HepG2 (cell line): ENCODE measurements around the gene RGP1. TPM values are rescaled to one million over a fixed set of nuclear protein-coding genes. Genes with fewer than 3 reads are reported as not detected.

Experiments
- HNF1B ChIP-seq: sonication (generic); formaldehyde crosslinking; IDR thresholded peaks from 2 replicates; pipeline ENCODE4 v1.5.1; 2020; ENCODE audit warnings: mild to moderate bottlenecking, moderate library complexity, missing genetic modification reagents
- NFKB2 ChIP-seq: sonication (generic); formaldehyde crosslinking; IDR thresholded peaks from 2 replicates; pipeline ENCODE4 v1.4.0; 2020; ENCODE audit warnings: missing genetic modification reagents, borderline replicate concordance
- NKX3-1 ChIP-seq: sonication (generic); formaldehyde crosslinking; IDR thresholded peaks from 2 replicates; pipeline ENCODE4 v1.5.0; 2020; ENCODE audit warnings: missing genetic modification reagents
- NR3C1 ChIP-seq: sonication (generic); formaldehyde crosslinking; IDR thresholded peaks from 2 replicates; pipeline ENCODE4 v1.4.0; 2020; ENCODE audit warnings: missing genetic modification reagents
- SP140L ChIP-seq: sonication (generic); formaldehyde crosslinking; IDR thresholded peaks from 2 replicates; pipeline ENCODE4 v1.4.0; 2020; ENCODE audit warnings: missing genetic modification reagents, borderline replicate concordance
- SPEN ChIP-seq: sonication (generic); formaldehyde crosslinking; IDR thresholded peaks from 2 replicates; pipeline ENCODE4 v1.5.1; 2020; ENCODE audit warnings: low read depth, mild to moderate bottlenecking, missing genetic modification reagents
- WIZ ChIP-seq: sonication (generic); formaldehyde crosslinking; IDR thresholded peaks from 2 replicates; pipeline ENCODE4 v1.5.1; 2020; ENCODE audit warnings: mild to moderate bottlenecking, missing genetic modification reagents
- ZNF138 ChIP-seq: sonication (generic); formaldehyde crosslinking; IDR thresholded peaks from 2 replicates; pipeline ENCODE4 v1.5.0; 2020; ENCODE audit warnings: mild to moderate bottlenecking, low read depth, missing genetic modification reagents
- ZNF205 ChIP-seq: IDR thresholded peaks from 2 replicates; pipeline ENCODE4 v1.6.1; 2018; ENCODE audit warnings: missing biosample characterization, missing genetic modification reagents
- ZNF276 ChIP-seq: sonication (generic); formaldehyde crosslinking; IDR thresholded peaks from 2 replicates; pipeline ENCODE4 v1.4.0; 2020; ENCODE audit warnings: mild to moderate bottlenecking, low read depth, missing genetic modification reagents
- ZNF432 ChIP-seq: sonication (generic); formaldehyde crosslinking; IDR thresholded peaks from 2 replicates; pipeline ENCODE4 v1.5.0; 2020; ENCODE audit warnings: missing genetic modification reagents, mild to moderate bottlenecking, borderline replicate concordance
- ZNF770 ChIP-seq: sonication (generic); formaldehyde crosslinking; IDR thresholded peaks from 2 replicates; pipeline ENCODE4 v1.5.0; 2020; ENCODE audit warnings: mild to moderate bottlenecking, missing genetic modification reagents
- polyA plus RNA-seq, 8 experiments: library from polyadenylated mRNA; depleted of rRNA in 3 of 8; stranded (reverse) in 7 of 8; unstranded in 1 of 8; fragments of >200 nt; fragmentation: Illumina TruSeq in 4 of 8; extraction: Trizol in 4 of 8; gene quantifications; 2 replicates each; pipeline versions ENCODE4 v1.2.1 to v1.2.3, GENCODE V29; 2011 to 2016; ENCODE audit warnings: low read depth in 4 of 8, missing spikeins in 1 of 8, mixed read lengths in 1 of 8; ENCODE audit not compliant: insufficient read depth in 1 of 8
- total RNA-seq, 5 experiments: library from RNA; depleted of rRNA; stranded (reverse); fragments of >200 nt; fragmentation: Illumina TruSeq; extraction: Trizol; gene quantifications; 2 replicates each; pipeline ENCODE4 v1.2.3, GENCODE V29; 2016; ENCODE audit warnings: low read depth in 1 of 5
- TF ChIP-seq, protein P1 (sequence below): sonication (generic); formaldehyde crosslinking; conservative IDR thresholded peaks from 2 replicates; pipeline ENCODE4 v1.8.0; 2022; ENCODE audit warnings: missing genetic modification reagents
- TF ChIP-seq, protein P2 (sequence below): sonication (generic); formaldehyde crosslinking; IDR thresholded peaks from 2 replicates; pipeline ENCODE4 v1.4.0; 2020; ENCODE audit warnings: missing genetic modification reagents
- TF ChIP-seq, protein P3 (sequence below): sonication (generic); formaldehyde crosslinking; IDR thresholded peaks from 2 replicates; pipeline ENCODE4 v1.9.0; 2021; ENCODE audit warnings: missing genetic modification reagents, borderline replicate concordance

RGP1 gene
- total and polyA plus RNA-seq, 2 of the 13 experiments (the other 11 are each of a cell fraction or from before 2014, with no cell fraction given) = 12.7 to 21.0 TPM

- no peak for TF ChIP-seq ZNF770
- no peak for TF ChIP-seq ZNF276 (CRISPR knock-in tag)
- no peak; the same call in 1 of the 2 replicates for TF ChIP-seq NKX3-1
- TF ChIP-seq, protein P1, sequence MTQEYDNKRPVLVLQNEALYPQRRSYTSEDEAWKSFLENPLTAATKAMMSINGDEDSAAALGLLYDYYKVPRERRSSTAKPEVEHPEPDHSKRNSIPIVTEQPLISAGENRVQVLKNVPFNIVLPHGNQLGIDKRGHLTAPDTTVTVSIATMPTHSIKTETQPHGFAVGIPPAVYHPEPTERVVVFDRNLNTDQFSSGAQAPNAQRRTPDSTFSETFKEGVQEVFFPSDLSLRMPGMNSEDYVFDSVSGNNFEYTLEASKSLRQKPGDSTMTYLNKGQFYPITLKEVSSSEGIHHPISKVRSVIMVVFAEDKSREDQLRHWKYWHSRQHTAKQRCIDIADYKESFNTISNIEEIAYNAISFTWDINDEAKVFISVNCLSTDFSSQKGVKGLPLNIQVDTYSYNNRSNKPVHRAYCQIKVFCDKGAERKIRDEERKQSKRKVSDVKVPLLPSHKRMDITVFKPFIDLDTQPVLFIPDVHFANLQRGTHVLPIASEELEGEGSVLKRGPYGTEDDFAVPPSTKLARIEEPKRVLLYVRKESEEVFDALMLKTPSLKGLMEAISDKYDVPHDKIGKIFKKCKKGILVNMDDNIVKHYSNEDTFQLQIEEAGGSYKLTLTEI (CRISPR knock-in tag) = no peak
- TF ChIP-seq SP140L = no peak
- TF ChIP-seq NFKB2 = no peak
- no peak for TF ChIP-seq ZNF432 (CRISPR knock-in tag)
- 0 out of 2 replicates have a peak, but pooled peaks have one; percentile 27 for TF ChIP-seq HNF1B (CRISPR knock-in tag)
- TF ChIP-seq ZNF205 (CRISPR knock-in tag) = no peak
- TF ChIP-seq WIZ = no peak
- TF ChIP-seq, protein P2, sequence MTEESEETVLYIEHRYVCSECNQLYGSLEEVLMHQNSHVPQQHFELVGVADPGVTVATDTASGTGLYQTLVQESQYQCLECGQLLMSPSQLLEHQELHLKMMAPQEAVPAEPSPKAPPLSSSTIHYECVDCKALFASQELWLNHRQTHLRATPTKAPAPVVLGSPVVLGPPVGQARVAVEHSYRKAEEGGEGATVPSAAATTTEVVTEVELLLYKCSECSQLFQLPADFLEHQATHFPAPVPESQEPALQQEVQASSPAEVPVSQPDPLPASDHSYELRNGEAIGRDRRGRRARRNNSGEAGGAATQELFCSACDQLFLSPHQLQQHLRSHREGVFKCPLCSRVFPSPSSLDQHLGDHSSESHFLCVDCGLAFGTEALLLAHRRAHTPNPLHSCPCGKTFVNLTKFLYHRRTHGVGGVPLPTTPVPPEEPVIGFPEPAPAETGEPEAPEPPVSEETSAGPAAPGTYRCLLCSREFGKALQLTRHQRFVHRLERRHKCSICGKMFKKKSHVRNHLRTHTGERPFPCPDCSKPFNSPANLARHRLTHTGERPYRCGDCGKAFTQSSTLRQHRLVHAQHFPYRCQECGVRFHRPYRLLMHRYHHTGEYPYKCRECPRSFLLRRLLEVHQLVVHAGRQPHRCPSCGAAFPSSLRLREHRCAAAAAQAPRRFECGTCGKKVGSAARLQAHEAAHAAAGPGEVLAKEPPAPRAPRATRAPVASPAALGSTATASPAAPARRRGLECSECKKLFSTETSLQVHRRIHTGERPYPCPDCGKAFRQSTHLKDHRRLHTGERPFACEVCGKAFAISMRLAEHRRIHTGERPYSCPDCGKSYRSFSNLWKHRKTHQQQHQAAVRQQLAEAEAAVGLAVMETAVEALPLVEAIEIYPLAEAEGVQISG (CRISPR knock-in tag) = no peak
- no peak for TF ChIP-seq NR3C1 (CRISPR knock-in tag)
- TF ChIP-seq, protein P3, sequence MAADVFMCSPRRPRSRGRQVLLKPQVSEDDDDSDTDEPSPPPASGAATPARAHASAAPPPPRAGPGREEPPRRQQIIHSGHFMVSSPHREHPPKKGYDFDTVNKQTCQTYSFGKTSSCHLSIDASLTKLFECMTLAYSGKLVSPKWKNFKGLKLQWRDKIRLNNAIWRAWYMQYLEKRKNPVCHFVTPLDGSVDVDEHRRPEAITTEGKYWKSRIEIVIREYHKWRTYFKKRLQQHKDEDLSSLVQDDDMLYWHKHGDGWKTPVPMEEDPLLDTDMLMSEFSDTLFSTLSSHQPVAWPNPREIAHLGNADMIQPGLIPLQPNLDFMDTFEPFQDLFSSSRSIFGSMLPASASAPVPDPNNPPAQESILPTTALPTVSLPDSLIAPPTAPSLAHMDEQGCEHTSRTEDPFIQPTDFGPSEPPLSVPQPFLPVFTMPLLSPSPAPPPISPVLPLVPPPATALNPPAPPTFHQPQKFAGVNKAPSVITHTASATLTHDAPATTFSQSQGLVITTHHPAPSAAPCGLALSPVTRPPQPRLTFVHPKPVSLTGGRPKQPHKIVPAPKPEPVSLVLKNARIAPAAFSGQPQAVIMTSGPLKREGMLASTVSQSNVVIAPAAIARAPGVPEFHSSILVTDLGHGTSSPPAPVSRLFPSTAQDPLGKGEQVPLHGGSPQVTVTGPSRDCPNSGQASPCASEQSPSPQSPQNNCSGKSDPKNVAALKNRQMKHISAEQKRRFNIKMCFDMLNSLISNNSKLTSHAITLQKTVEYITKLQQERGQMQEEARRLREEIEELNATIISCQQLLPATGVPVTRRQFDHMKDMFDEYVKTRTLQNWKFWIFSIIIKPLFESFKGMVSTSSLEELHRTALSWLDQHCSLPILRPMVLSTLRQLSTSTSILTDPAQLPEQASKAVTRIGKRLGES = 0 out of 2 replicates have a peak, but pooled peaks have one; percentile 30
- no peak for TF ChIP-seq ZNF138
- no peak for TF ChIP-seq SPEN (CRISPR knock-in tag)
These were observed 737 bp upstream of the RGP1 start (continued) for GRCh38 chr9:35748242-35748857.
